Natural killer cell (primary cell): ENCODE data around the gene CLIP2. TPM values are rescaled to one million over a fixed set of nuclear protein-coding genes. Genes with fewer than 3 reads are reported as not detected.
"Not testable (repeated sequence)": the region's sequence is repeated elsewhere in the genome, so short reads cannot be mapped to it uniquely, and the experiment has no call there.

Experiments used
- ATAC-seq, 3 donors: fragments of 150-1000 bp in 2 of 3; fragments of 200-7000 bp in 1 of 3; cut with Tn5 transposase; 1 replicate in 1 of 3; 2 replicates in 2 of 3; pipeline ENCODE4 v1.10.0; 2021; ENCODE audit warnings: mild to moderate bottlenecking in 2 of 3, moderate library complexity in 2 of 3
- DNase-seq, 2 donors: peaks; one replicate each; pipeline versions ENCODE4 v3.0.0 to v3.0.0-alpha.2; 2013 to 2021; ENCODE audit warnings: mixed read lengths in 1 of 2
- H3K27ac ChIP-seq: one replicate; pipeline ENCODE4 v1.5.1; 2013; ENCODE audit warnings: mild to moderate bottlenecking, low read length
- H3K27me3 ChIP-seq: one replicate; pipeline ENCODE4 v1.6.1; 2013; ENCODE audit warnings: low read length; ENCODE audit not compliant: control insufficient read depth, insufficient read depth
- H3K36me3 ChIP-seq: one replicate; pipeline ENCODE4 v1.6.1; 2013; ENCODE audit warnings: low read length; ENCODE audit not compliant: control insufficient read depth, insufficient read depth
- H3K4me1 ChIP-seq: one replicate; pipeline ENCODE4 v1.6.1; 2013; ENCODE audit warnings: low read length; ENCODE audit not compliant: control insufficient read depth, insufficient read depth
- H3K4me3 ChIP-seq: one replicate; pipeline ENCODE4 v1.5.1; 2013; ENCODE audit warnings: low read length
- H3K9me3 ChIP-seq: one replicate; pipeline ENCODE4 v1.6.1; 2013; ENCODE audit warnings: low read length; ENCODE audit not compliant: control insufficient read depth, insufficient read depth
- H3K27ac Mint-ChIP-seq, 2 donors: one replicate each; pipeline ENCODE4 v1.8.0; 2022; ENCODE audit warnings: mild to moderate bottlenecking in 2 of 2, mixed read lengths in 2 of 2, moderate library complexity in 1 of 2
- H3K27me3 Mint-ChIP-seq, 2 donors: one replicate each; pipeline ENCODE4 v1.8.0; 2022; ENCODE audit warnings: low read depth in 2 of 2, mixed read lengths in 2 of 2
- H3K36me3 Mint-ChIP-seq: one replicate; pipeline ENCODE4 v1.8.0; 2022; ENCODE audit warnings: mixed read lengths
- H3K4me1 Mint-ChIP-seq, 2 donors: one replicate each; pipeline ENCODE4 v1.8.0; 2022; ENCODE audit warnings: mixed read lengths in 2 of 2
- H3K4me3 Mint-ChIP-seq: one replicate; pipeline ENCODE4 v1.8.0; 2022; ENCODE audit warnings: mild to moderate bottlenecking, moderate library complexity, mixed read lengths
- H3K9me3 Mint-ChIP-seq, 2 donors: one replicate each; pipeline ENCODE4 v1.8.0; 2022; ENCODE audit warnings: mixed read lengths in 2 of 2
- WGBS: methylation state at CpG from one replicate; pipeline ENCODE4 v1.1.7; 2013; ENCODE audit warnings: missing lambda C conversion rate; ENCODE audit not compliant: insufficient coverage; 5-methylcytosine and 5-hydroxymethylcytosine counted together
- intact Hi-C: fragments of 100-400 bp; cut with micrococcal nuclease; formaldehyde crosslinking; loops from one replicate; pipeline ENCODE4 v1.14.2; 2022
- total RNA-seq, 4 donors: library from RNA; stranded (reverse); fragments of 120-200 nt in 1 of 4; gene quantifications; one replicate each; pipeline versions ENCODE4 v1.2.3 to v1.2.4, GENCODE V29; 2013 to 2022
- TF ChIP-seq, protein P1 (sequence below): fragments of 200-600 bp; IDR thresholded peaks from one replicate; pipeline ENCODE4 v1.8.0; 2022; ENCODE audit warnings: antibody characterized with exemption

Gene CLIP2
- total RNA-seq, 3 donors from 2014 or later (not counting 1 experiment from before 2014, with no cell fraction given) = 8.5 to 14.7 (median 10.5) TPM

DNA sequence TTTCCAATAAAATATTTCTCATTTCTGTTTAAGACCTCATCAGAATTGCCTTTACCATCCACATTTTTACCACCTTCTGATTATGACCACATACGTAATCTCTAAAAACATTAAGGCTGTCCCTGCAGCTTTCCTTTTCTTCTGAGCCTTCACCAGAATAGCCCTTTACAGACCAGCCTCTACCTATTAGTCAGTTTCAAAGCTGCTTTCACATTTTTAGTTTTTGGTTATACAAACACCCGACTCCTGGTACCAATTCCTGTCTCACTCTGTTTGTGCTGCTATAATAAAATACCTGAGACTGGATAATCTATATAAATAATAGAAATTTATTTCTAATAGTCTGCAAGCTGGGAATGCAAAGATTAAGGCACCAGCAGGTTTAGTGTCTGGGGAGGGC, 149.1 kb downstream of the CLIP2 start:
- peaks cover 8% of the 10 kb centered on the region for H3K36me3 Mint-ChIP-seq
- H3K4me1 Mint-ChIP-seq = no peaks in the 10 kb centered on the region
- Histone ChIP-seq H3K36me3 (no peaks in the 10 kb centered on the region), H3K9me3 (peaks cover 7% of the 10 kb centered on the region), H3K27me3 (no peaks in the 10 kb centered on the region), H3K4me3 (no peak overlapping the region), H3K27ac (no peak overlapping the region), H3K4me1 (no peaks in the 10 kb centered on the region)
- peaks cover 0 to 5% of the 10 kb centered on the region in 2 donors for H3K27me3 Mint-ChIP-seq
- no peak overlapping the region for H3K4me3 Mint-ChIP-seq
- intact Hi-C loops = no loop called here
- ATAC-seq (no peak), DNase-seq (no peak)
- 96% methylated on average over 1 of the region's 2 CpGs for WGBS
- TF ChIP-seq, protein P1, sequence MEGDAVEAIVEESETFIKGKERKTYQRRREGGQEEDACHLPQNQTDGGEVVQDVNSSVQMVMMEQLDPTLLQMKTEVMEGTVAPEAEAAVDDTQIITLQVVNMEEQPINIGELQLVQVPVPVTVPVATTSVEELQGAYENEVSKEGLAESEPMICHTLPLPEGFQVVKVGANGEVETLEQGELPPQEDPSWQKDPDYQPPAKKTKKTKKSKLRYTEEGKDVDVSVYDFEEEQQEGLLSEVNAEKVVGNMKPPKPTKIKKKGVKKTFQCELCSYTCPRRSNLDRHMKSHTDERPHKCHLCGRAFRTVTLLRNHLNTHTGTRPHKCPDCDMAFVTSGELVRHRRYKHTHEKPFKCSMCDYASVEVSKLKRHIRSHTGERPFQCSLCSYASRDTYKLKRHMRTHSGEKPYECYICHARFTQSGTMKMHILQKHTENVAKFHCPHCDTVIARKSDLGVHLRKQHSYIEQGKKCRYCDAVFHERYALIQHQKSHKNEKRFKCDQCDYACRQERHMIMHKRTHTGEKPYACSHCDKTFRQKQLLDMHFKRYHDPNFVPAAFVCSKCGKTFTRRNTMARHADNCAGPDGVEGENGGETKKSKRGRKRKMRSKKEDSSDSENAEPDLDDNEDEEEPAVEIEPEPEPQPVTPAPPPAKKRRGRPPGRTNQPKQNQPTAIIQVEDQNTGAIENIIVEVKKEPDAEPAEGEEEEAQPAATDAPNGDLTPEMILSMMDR = no peak
- no peak overlapping the region for H3K27ac Mint-ChIP-seq
- peaks cover 0 to 4% of the 10 kb centered on the region in 2 donors for H3K9me3 Mint-ChIP-seq

DNA sequence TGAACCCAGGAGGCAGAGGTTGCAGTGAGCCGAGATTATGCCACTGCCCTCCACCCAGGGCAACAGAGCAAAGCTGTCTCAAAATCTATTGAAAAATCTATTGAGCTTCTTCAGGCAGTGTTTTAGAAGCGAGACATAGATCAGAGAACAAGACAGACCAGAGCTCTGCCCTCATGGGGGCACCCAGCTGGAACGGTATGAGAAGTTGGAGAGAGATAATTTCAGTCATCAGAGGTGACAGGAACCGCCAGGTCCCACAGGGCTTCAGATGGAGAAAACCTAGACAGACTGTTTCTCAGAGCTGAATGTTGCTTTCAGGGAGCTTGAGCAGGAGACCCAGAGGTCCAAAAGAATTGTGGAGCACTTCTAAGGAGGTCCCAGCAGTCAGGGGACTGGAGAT, 150.3 kb downstream of the CLIP2 start:
- H3K4me1 Mint-ChIP-seq = no peaks in the 10 kb centered on the region
- Histone ChIP-seq H3K27me3 (no peaks in the 10 kb centered on the region), H3K4me1 (no peaks in the 10 kb centered on the region), H3K9me3 (peaks cover 7% of the 10 kb centered on the region), H3K36me3 (no peaks in the 10 kb centered on the region), H3K27ac (no peak overlapping the region), H3K4me3 (no peak overlapping the region)
- peaks cover 0 to 4% of the 10 kb centered on the region in 2 donors for H3K9me3 Mint-ChIP-seq
- H3K4me3 Mint-ChIP-seq = no peak overlapping the region
- H3K27me3 Mint-ChIP-seq = peaks cover 0 to 5% of the 10 kb centered on the region in 2 donors
- DNase-seq (no peak), ATAC-seq (no peak)
- H3K27ac Mint-ChIP-seq = no peak overlapping the region
- peaks cover 8% of the 10 kb centered on the region for H3K36me3 Mint-ChIP-seq
- TF ChIP-seq, protein P1 = no peak
- 72% methylated on average over 4 of the region's 4 CpGs for WGBS
- intact Hi-C loops = no loop called here

DNA sequence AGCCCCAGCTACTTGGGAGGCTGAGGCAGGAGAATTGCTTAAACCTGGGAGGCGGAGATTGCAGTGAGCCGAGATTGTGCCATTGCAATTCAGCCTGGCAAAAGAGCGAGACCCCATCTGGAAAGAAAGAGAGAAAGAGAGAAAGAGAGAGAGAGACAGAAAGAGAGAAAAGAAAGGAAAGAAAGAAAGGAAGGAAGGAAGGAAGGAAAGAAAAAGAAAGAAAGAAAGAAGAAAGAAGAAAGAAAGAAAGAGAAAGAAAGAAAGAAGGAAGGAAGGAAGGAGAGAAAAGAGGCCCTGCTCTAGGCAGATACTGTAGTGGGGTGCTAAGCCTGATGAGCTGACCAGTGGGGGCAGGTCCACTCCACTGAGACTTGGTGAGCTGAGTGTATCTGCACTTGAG, 150.9 kb downstream of the CLIP2 start:
- not testable (repeated sequence) for H3K27me3 ChIP-seq, ATAC-seq

DNA sequence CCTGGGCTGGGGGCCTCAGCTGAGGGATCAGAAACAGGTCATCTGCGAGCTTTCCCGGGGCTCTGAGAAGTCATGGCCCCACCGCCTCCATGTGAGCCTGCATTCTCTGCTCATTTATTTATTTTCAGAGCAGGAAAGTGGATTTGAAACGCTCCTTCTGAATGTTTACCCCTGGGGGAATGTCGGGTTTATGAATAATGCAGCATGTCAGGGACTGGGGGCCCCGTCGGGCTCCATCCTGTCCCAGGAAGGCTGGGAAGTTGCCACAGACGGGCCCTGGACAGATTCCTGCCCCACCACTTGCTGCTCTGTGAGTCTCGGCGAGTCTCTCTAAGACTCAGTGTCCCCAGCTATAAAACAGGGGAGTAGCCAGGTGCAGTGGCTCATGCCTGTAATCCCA, 152.6 kb downstream of the CLIP2 start:
- Histone ChIP-seq H3K4me3 (no peak overlapping the region), H3K27me3 (no peaks in the 10 kb centered on the region), H3K9me3 (peaks cover 7% of the 10 kb centered on the region), H3K27ac (no peak overlapping the region), H3K4me1 (no peaks in the 10 kb centered on the region), H3K36me3 (no peaks in the 10 kb centered on the region)
- DNase-seq (no peak), ATAC-seq (no peak)
- H3K27ac Mint-ChIP-seq = no peak overlapping the region
- H3K4me1 Mint-ChIP-seq = no peaks in the 10 kb centered on the region
- H3K27me3 Mint-ChIP-seq = peaks cover 0 to 5% of the 10 kb centered on the region in 2 donors
- WGBS = 73% methylated on average over 10 of the region's 10 CpGs
- intact Hi-C loops = no loop called here
- H3K9me3 Mint-ChIP-seq = peaks cover 0 to 4% of the 10 kb centered on the region in 2 donors
- H3K4me3 Mint-ChIP-seq = no peak overlapping the region
- peaks cover 8% of the 10 kb centered on the region for H3K36me3 Mint-ChIP-seq
- TF ChIP-seq, protein P1 = no peak

More for the DNA sequence above, 150.9 kb downstream of the CLIP2 start:
- H3K4me3 Mint-ChIP-seq, H3K27ac Mint-ChIP-seq, H3K36me3 Mint-ChIP-seq, H3K4me1 Mint-ChIP-seq, H3K4me3 ChIP-seq, intact Hi-C loops, DNase-seq, H3K9me3 Mint-ChIP-seq, H3K9me3 ChIP-seq, H3K4me1 ChIP-seq, H3K27ac ChIP-seq, H3K27me3 Mint-ChIP-seq, H3K36me3 ChIP-seq: not testable (repeated sequence)
- 94% methylated on average over 3 of the region's 3 CpGs for WGBS
